Measurements from ENCODE around the gene TRIM28. TPM values are rescaled to one million over a fixed set of nuclear protein-coding genes. Genes with fewer than 3 reads are reported as not detected.

Gene TRIM28
- total RNA-seq, 4 donors from 2014 or later = 195 to 237 (median 218) TPM

GRCh38 chr19:58551577-58552471 is 8.0 kb downstream of the TRIM28 start:
- Histone ChIP-seq H3K4me3 (replicated peaks in 1 of 3) (no peak overlapping the region), H3K27me3 (no peaks in the 10 kb centered on the region), H3K4me1 (peaks cover 16 to 28% of the 10 kb centered on the region in 2 donors), H3K36me3 (peaks cover 66 to 72% of the 10 kb centered on the region in 2 donors), H3K9me3 (no peaks in the 10 kb centered on the region), H3K27ac (no peak overlapping the region)
- no peak for TF ChIP-seq POLR2A (IDR thresholded peaks at IDR 0.05)
- TF ChIP-seq, protein P1, sequence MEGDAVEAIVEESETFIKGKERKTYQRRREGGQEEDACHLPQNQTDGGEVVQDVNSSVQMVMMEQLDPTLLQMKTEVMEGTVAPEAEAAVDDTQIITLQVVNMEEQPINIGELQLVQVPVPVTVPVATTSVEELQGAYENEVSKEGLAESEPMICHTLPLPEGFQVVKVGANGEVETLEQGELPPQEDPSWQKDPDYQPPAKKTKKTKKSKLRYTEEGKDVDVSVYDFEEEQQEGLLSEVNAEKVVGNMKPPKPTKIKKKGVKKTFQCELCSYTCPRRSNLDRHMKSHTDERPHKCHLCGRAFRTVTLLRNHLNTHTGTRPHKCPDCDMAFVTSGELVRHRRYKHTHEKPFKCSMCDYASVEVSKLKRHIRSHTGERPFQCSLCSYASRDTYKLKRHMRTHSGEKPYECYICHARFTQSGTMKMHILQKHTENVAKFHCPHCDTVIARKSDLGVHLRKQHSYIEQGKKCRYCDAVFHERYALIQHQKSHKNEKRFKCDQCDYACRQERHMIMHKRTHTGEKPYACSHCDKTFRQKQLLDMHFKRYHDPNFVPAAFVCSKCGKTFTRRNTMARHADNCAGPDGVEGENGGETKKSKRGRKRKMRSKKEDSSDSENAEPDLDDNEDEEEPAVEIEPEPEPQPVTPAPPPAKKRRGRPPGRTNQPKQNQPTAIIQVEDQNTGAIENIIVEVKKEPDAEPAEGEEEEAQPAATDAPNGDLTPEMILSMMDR (IDR thresholded peaks at IDR 0.05) = no peak
- WGBS, 2 donors = 93 to 95% methylated on average over 17 to 18 of the region's 18 CpGs
- intact Hi-C loops (cut with DNase I) = no loop called here
- DNase-seq = no peak

GRCh38 chr19:58552655-58553054 is 8.8 kb downstream of the TRIM28 start:
- DNase-seq = no peak
- H3K27me3 ChIP-seq = no peaks in the 10 kb centered on the region
- peaks cover 24 to 34% of the 10 kb centered on the region in 2 donors for H3K4me1 ChIP-seq
- 92 to 93% methylated on average over 2 of the region's 2 CpGs for WGBS, 2 donors
- peaks cover 59 to 68% of the 10 kb centered on the region in 2 donors for H3K36me3 ChIP-seq
- no peak overlapping the region for H3K4me3 ChIP-seq (replicated peaks in 1 of 3)
- intact Hi-C loops (cut with DNase I) = no loop called here
- no peak for TF ChIP-seq POLR2A (IDR thresholded peaks at IDR 0.05)
- TF ChIP-seq, protein P1 (IDR thresholded peaks at IDR 0.05) = no peak
- no peaks in the 10 kb centered on the region for H3K9me3 ChIP-seq
- no peak overlapping the region for H3K27ac ChIP-seq

DNA sequence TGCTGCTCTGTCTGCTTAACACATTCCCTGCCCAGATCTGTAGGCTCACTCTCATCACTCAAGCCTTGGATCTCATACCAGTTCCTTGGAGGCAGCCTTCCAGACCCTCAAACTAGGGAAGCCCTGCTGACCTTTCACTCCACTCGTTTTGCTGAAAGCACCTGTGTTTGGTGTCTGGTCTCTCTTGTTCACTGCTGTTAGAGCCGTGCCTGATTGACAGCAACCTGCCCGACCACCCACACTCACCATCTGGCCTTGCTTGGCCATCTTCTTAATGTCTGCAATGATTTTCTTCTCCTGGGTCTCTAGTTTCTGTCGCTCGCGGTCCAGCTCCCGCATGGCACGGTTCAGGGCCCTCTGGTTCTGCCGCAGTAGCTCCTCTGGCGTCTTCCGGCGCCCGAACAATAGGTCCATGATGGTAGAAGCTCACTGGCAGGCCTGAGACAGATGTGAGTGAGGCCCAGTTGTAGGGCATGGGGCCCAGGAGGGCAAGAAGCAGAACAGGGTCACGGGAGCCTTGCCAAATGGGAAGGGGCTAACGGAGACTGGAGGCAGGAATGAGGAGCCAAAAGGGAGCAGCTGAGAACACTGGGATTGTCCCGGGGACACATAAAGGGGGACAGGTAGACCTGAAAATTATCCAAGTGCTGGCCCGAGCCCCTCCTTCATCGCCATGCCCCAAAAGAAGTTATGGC is 10.1 kb downstream of the TRIM28 start:
- DNase-seq = no peak
- Histone ChIP-seq H3K27ac (peak overlapping the region; percentile 56 to 89 (median 88)), H3K4me1 (peaks cover 26 to 35% of the 10 kb centered on the region in 2 donors), H3K9me3 (no peaks in the 10 kb centered on the region), H3K27me3 (no peaks in the 10 kb centered on the region), H3K4me3 (replicated peaks in 1 of 3) (peak overlapping the region; percentile 60 to 92 (median 72)), H3K36me3 (peaks cover 46 to 55% of the 10 kb centered on the region in 2 donors)
- intact Hi-C loops (cut with DNase I) = no loop called here
- WGBS, 2 donors = 43 to 47% methylated on average over 18 of the region's 18 CpGs
- no peak for TF ChIP-seq POLR2A (IDR thresholded peaks at IDR 0.05)
- TF ChIP-seq, protein P1 (IDR thresholded peaks at IDR 0.05) = no peak

GRCh38 chr19:58554494-58555368 is 10.9 kb downstream of the TRIM28 start, which contains the start of gene CHMP2A:
Gene CHMP2A, minus strand, starts transcription at chr19:58555105. Its CDS starts 893 bp downstream, at chr19:58554212.
- H3K4me3 ChIP-seq (replicated peaks in 1 of 3) = peak within 1 kb of the TSS; percentile 60 to 92 (median 72)
- H3K27ac ChIP-seq = peak within 1 kb of the TSS; percentile 56 to 89 (median 88)
- WGBS, 2 donors = 1 to 5% methylated on average over 15 to 58 of the region's 69 CpGs
- H3K36me3 ChIP-seq = peaks cover 38 to 47% of the 10 kb centered on the region in 2 donors
- H3K27me3 ChIP-seq = no peaks in the 10 kb centered on the region
- TF ChIP-seq, protein P1 (IDR thresholded peaks at IDR 0.05) = peak in 1 of 6 experiments; percentile 20
- peak in 1 of 2 donors; percentile 72 for TF ChIP-seq POLR2A (IDR thresholded peaks at IDR 0.05)
- peaks cover 27 to 37% of the 10 kb centered on the region in 2 donors for H3K4me1 ChIP-seq
- peak; percentile 99 for DNase-seq
- intact Hi-C loops (cut with DNase I) = no loop called here
- H3K9me3 ChIP-seq = no peaks in the 10 kb centered on the region

Measured in thyroid gland (tissue), 4 donors.